HepG2 (cell line): ENCODE measurements around the gene ANKRD44. TPM values are rescaled to one million over a fixed set of nuclear protein-coding genes. Genes with fewer than 3 reads are reported as not detected.

Source experiments
- ATAC-seq: fragments of 200-7000 bp; cut with Tn5 transposase; 3 replicates; pipeline ENCODE4 v1.9.1; 2020; ENCODE audit warnings: mild to moderate bottlenecking, moderate library complexity
- BruUV-seq: library from RNA; stranded (reverse); fragments of 400-500 nt; replicated peaks from 2 replicates; lab custom pipeline; 2021; lab: Mats Ljungman, UMichigan
- CTCF ChIA-PET: fragments of 300-600 bp; formaldehyde crosslinking; extraction: SDS; loops from one replicate; lab custom pipeline; 2021; ENCODE audit warnings: low total read pairs, inconsistent platforms, low intra/inter-chr PET ratio; lab: Yijun Ruan, JAX
- POLR2A ChIA-PET: fragments of 350-600 bp; sonication (Branson Sonifier 250); formaldehyde crosslinking; loops from one replicate; lab custom pipeline; 2020; ENCODE audit warnings: antibody characterized with exemption, inconsistent platforms; lab: Yijun Ruan, JAX
- DNase-seq: peaks from one replicate; pipeline ENCODE4 v3.0.0-alpha.2; 2015; ENCODE audit warnings: low spot score
- FAIRE-seq: peaks from 3 replicates; lab custom pipeline; 2011; peaks lifted over from hg19 to GRCh38; lab: Jason Lieb, UNC
- H2AFZ ChIP-seq: one replicate; pipeline ENCODE4 v1.6.1; 2011; ENCODE audit warnings: low read length, inconsistent platforms
- H3K27ac ChIP-seq: fragments of 300-600 bp; 3 replicates; pipeline ENCODE4 v1.8.0; 2011; ENCODE audit warnings: mixed run types, mild to moderate bottlenecking, mixed read lengths, low read length, inconsistent platforms; ENCODE audit not compliant: insufficient read depth; ENCODE audit errors: extremely low read length
- H3K27me3 ChIP-seq, 2 experiments: fragments of 200-600 bp in 1 of 2; 2 replicates in 1 of 2; 3 replicates in 1 of 2; pipeline versions ENCODE4 v1.6.0 to v1.8.0; 2011; ENCODE audit warnings: low read length in 2 of 2, mild to moderate bottlenecking in 2 of 2, moderate library complexity in 2 of 2, inconsistent platforms in 1 of 2; ENCODE audit not compliant: insufficient read depth in 2 of 2, control insufficient read depth in 1 of 2
- H3K36me3 ChIP-seq, 2 experiments: fragments of 200-600 bp in 1 of 2; replicated peaks in 1 of 2; 2 replicates in 1 of 2; 3 replicates in 1 of 2; pipeline versions ENCODE4 v1.5.1 to v1.8.0; 2011; ENCODE audit warnings: low read length in 2 of 2, inconsistent platforms in 1 of 2; ENCODE audit not compliant: insufficient read depth in 2 of 2, control insufficient read depth in 1 of 2
- H3K4me1 ChIP-seq: 2 replicates; pipeline ENCODE4 v1.5.1; 2012; ENCODE audit warnings: low read length, inconsistent platforms; ENCODE audit not compliant: insufficient read depth
- H3K4me2 ChIP-seq: 2 replicates; pipeline ENCODE4 v1.6.0; 2011; ENCODE audit warnings: low read depth, low read length, inconsistent platforms
- H3K4me3 ChIP-seq, 3 experiments: fragments of 200-600 bp in 1 of 3; sonication (generic), shearing (Covaris generic) in 1 of 3; replicated peaks in 1 of 3; 2 replicates each; pipeline ENCODE4 v1.5.1; 2011 to 2016; ENCODE audit warnings: low read length in 3 of 3, inconsistent platforms in 2 of 3, low read depth in 2 of 3, mild to moderate bottlenecking in 2 of 3, control low read depth in 1 of 3, mixed read lengths in 1 of 3; ENCODE audit not compliant: insufficient read depth in 1 of 3
- H3K79me2 ChIP-seq: one replicate; pipeline ENCODE4 v1.6.1; 2011; ENCODE audit warnings: low read length, inconsistent platforms; ENCODE audit not compliant: insufficient read depth
- H3K9ac ChIP-seq: 2 replicates; pipeline ENCODE4 v1.6.0; 2011; ENCODE audit warnings: mild to moderate bottlenecking, low read depth, low read length, inconsistent platforms; ENCODE audit not compliant: insufficient read depth
- H3K9me3 ChIP-seq: 2 replicates; pipeline ENCODE4 v1.5.1; 2012; ENCODE audit warnings: mild to moderate bottlenecking, low read length
- H4K20me1 ChIP-seq: 2 replicates; pipeline ENCODE4 v1.6.0; 2011; ENCODE audit warnings: inconsistent platforms, mild to moderate bottlenecking, low read length, moderate library complexity; ENCODE audit not compliant: insufficient read depth
- HNF1A ChIP-seq, 2 experiments: sonication (generic) in 1 of 2; formaldehyde crosslinking in 1 of 2; IDR thresholded peaks; 2 replicates each; pipeline versions ENCODE4 v1.4.0 to v1.6.1; 2016 to 2020; ENCODE audit warnings: borderline replicate concordance in 1 of 2, low read depth in 1 of 2, mild to moderate bottlenecking in 1 of 2, missing genetic modification reagents in 1 of 2
- KIAA2018 ChIP-seq: sonication (generic); formaldehyde crosslinking; IDR thresholded peaks from 2 replicates; pipeline ENCODE4 v1.5.0; 2020; ENCODE audit warnings: mild to moderate bottlenecking, missing genetic modification reagents, borderline replicate concordance
- NONO ChIP-seq, 2 experiments: fragments of 450-650 bp in 1 of 2; sonication (generic) in 1 of 2; formaldehyde crosslinking in 1 of 2; IDR thresholded peaks in 1 of 2; conservative IDR thresholded peaks in 1 of 2; 2 replicates each; pipeline versions ENCODE4 v1.6.1 to v1.8.0; 2017 to 2022; ENCODE audit warnings: mild to moderate bottlenecking in 1 of 2, missing genetic modification reagents in 1 of 2, moderate library complexity in 1 of 2
- RAD21 ChIP-seq: fragments of 450-650 bp; formaldehyde crosslinking; IDR thresholded peaks from 2 replicates; pipeline ENCODE4 v1.5.0; 2020; ENCODE audit warnings: mild to moderate bottlenecking
- SMC3 ChIP-seq: IDR thresholded peaks from 2 replicates; pipeline ENCODE4 v1.6.1; 2011; ENCODE audit warnings: low read length, improper control_type of control experiment
- SP4 ChIP-seq: sonication (generic); formaldehyde crosslinking; IDR thresholded peaks from 2 replicates; pipeline ENCODE4 v1.8.1; 2023; ENCODE audit warnings: mild to moderate bottlenecking, missing genetic modification reagents
- STAG1 ChIP-seq: sonication (generic); formaldehyde crosslinking; IDR thresholded peaks from 2 replicates; pipeline ENCODE4 v1.4.0; 2020; ENCODE audit warnings: missing genetic modification reagents
- ZFX ChIP-seq: sonication (generic); formaldehyde crosslinking; IDR thresholded peaks from 2 replicates; pipeline ENCODE4 v1.4.0; 2020; ENCODE audit warnings: mild to moderate bottlenecking, low read depth, missing genetic modification reagents, moderate library complexity
- ZNF510 ChIP-seq: sonication (generic); formaldehyde crosslinking; IDR thresholded peaks from 2 replicates; pipeline ENCODE4 v1.4.0; 2020; ENCODE audit warnings: low read depth, mild to moderate bottlenecking, missing genetic modification reagents
- ZNF784 ChIP-seq: sonication (generic); formaldehyde crosslinking; IDR thresholded peaks from 2 replicates; pipeline ENCODE4 v1.5.1; 2020; ENCODE audit warnings: missing genetic modification reagents, mild to moderate bottlenecking, borderline replicate concordance
- WGBS: methylation state at CpG from one replicate; pipeline ENCODE4 v1.1.6; 2017; ENCODE audit warnings: low lambda C conversion rate; 5-methylcytosine and 5-hydroxymethylcytosine counted together
- in situ Hi-C: cut with HindIII; loops from 2 replicates; pipeline ENCODE4 v1.10.0; 2017; ENCODE audit warnings: low pct_unique_long_range_greater_than_20kb; ENCODE audit not compliant: extremely low pct_ligation_motif_present
- intact Hi-C: fragments of 100-400 bp; cut with micrococcal nuclease; formaldehyde crosslinking; loops from one replicate; pipeline ENCODE4 v1.10.0; 2022; ENCODE audit not compliant: unreplicated experiment
- polyA plus RNA-seq, 8 experiments: library from polyadenylated mRNA; depleted of rRNA in 3 of 8; stranded (reverse) in 7 of 8; unstranded in 1 of 8; fragments of >200 nt; fragmentation: Illumina TruSeq in 4 of 8; extraction: Trizol in 4 of 8; gene quantifications; 2 replicates each; pipeline versions ENCODE4 v1.2.1 to v1.2.3, GENCODE V29; 2011 to 2016; ENCODE audit warnings: low read depth in 4 of 8, missing spikeins in 1 of 8, mixed read lengths in 1 of 8; ENCODE audit not compliant: insufficient read depth in 1 of 8
- total RNA-seq, 5 experiments: library from RNA; depleted of rRNA; stranded (reverse); fragments of >200 nt; fragmentation: Illumina TruSeq; extraction: Trizol; gene quantifications; 2 replicates each; pipeline ENCODE4 v1.2.3, GENCODE V29; 2016; ENCODE audit warnings: low read depth in 1 of 5

Gene ANKRD44
- total and polyA plus RNA-seq, 2 of the 13 experiments (the other 11 are each of a cell fraction or from before 2014, with no cell fraction given): 0.04 to 0.11 TPM

- intact Hi-C loops (loop anchor here (1.0 to 2.0 kb wide), 2 partner anchors 56 to 265 kb away; no protein-coding TSS in a partner anchor), in situ Hi-C loops (loop anchor here (5.0 to 10.0 kb wide), 2 partner anchors 49 to 252 kb away; no protein-coding TSS in a partner anchor)
- Histone ChIP-seq H3K4me3 (no peak overlapping the region), H2AFZ (no peak overlapping the region), H4K20me1 (no peaks in the 10 kb centered on the region), H3K27ac (no peak overlapping the region), H3K4me1 (no peaks in the 10 kb centered on the region), H3K79me2 (no peaks in the 10 kb centered on the region), H3K36me3 (no peaks in the 10 kb centered on the region), H3K9ac (no peak overlapping the region), H3K4me2 (no peak overlapping the region), H3K9me3 (no peaks in the 10 kb centered on the region), H3K27me3 (peaks cover 0 to 4% of the 10 kb centered on the region in 2 experiments; a peak in 1 of 5 replicates)
- 2% methylated on average over 1 of the region's 1 CpG for WGBS
- FAIRE-seq (peak; percentile 36), ATAC-seq (peak; percentile 53; the same call in 2 of the 3 replicates), DNase-seq (peak; percentile 12)
- CTCF ChIA-PET: interaction anchor here (0.7 to 2.3 kb wide), 4 partner anchors 56 to 664 kb away, joined by 3 to 15 read pairs (median 8); no protein-coding TSS in a partner anchor
- BruUV-seq: no TSS peak
- POLR2A ChIA-PET: no interaction called here
- no peak for TF ChIP-seq ZNF784
- peak; percentile 68 for TF ChIP-seq STAG1 (CRISPR knock-in tag)
- no peak for TF ChIP-seq HNF1A (IDR thresholded peaks at IDR 0.05; ENCODE audit: low read depth)
- TF ChIP-seq HNF1A (CRISPR knock-in tag; IDR thresholded peaks at IDR 0.05; ENCODE audit: borderline replicate concordance): no peak
- no peak for TF ChIP-seq ZNF510 (CRISPR knock-in tag)
- TF ChIP-seq SMC3: peak; percentile 42
- no peak for TF ChIP-seq KIAA2018
- TF ChIP-seq NONO (IDR thresholded peaks at IDR 0.05): no peak
- TF ChIP-seq NONO (CRISPR knock-in tag; conservative IDR thresholded peaks at IDR 0.05): no peak
- peak; percentile 37; the same call in 1 of the 2 replicates for TF ChIP-seq RAD21 (CRISPR knock-in tag)
- TF ChIP-seq SP4: no peak
- no peak for TF ChIP-seq ZFX (CRISPR knock-in tag)
Measured at GRCh38 chr2:197113275-197113711, 197.3 kb downstream of the ANKRD44 start.
